H1 (cell line): ENCODE results near the gene RPL37A. TPM values are rescaled to one million over a fixed set of nuclear protein-coding genes. Genes with fewer than 3 reads are reported as not detected.

Experiments
- CTCF ChIA-PET: fragments of 300-600 bp; sonication (Branson Sonifier 250); formaldehyde crosslinking; loops from one replicate; lab custom pipeline; 2021; ENCODE audit not compliant: partially characterized antibody; lab: Charles Lee
- POLR2A ChIA-PET: fragments of 300-600 bp; sonication (Branson Sonifier 250); formaldehyde crosslinking; loops from one replicate; lab custom pipeline; 2021; ENCODE audit warnings: inconsistent platforms; ENCODE audit not compliant: partially characterized antibody; lab: Charles Lee
- DNase-seq, 2 experiments: peaks; one replicate each; pipeline versions ENCODE4 v3.0.0 to v3.0.0-alpha.2; 2010 to 2022; ENCODE audit warnings: low spot score in 2 of 2, low read depth in 1 of 2, mixed read lengths in 1 of 2
- FAIRE-seq: peaks from 2 replicates; lab custom pipeline; 2011; peaks lifted over from hg19 to GRCh38; lab: Jason Lieb, UNC
- H2AFZ ChIP-seq: 2 replicates; pipeline ENCODE4 v1.8.1; 2012; ENCODE audit warnings: low read length, inconsistent platforms
- H2AK5ac ChIP-seq: 2 replicates; pipeline ENCODE4 v1.6.1; 2013; ENCODE audit warnings: low read depth, low read length
- H2BK120ac ChIP-seq: replicated peaks from 2 replicates; pipeline ENCODE3; 2013; ENCODE audit warnings: low read depth, low read length, inconsistent platforms
- H2BK12ac ChIP-seq: 2 replicates; pipeline ENCODE4 v1.6.1; 2013; ENCODE audit warnings: low read depth, low read length
- H2BK15ac ChIP-seq: 2 replicates; pipeline ENCODE4 v1.6.1; 2013; ENCODE audit warnings: low read length
- H2BK20ac ChIP-seq: 2 replicates; pipeline ENCODE4 v1.6.1; 2013; ENCODE audit warnings: low read length
- H2BK5ac ChIP-seq: 2 replicates; pipeline ENCODE4 v1.6.1; 2013; ENCODE audit warnings: low read depth, low read length
- H3K14ac ChIP-seq: 2 replicates; pipeline ENCODE4 v1.6.1; 2013; ENCODE audit warnings: inconsistent platforms; ENCODE audit not compliant: insufficient read length
- H3K18ac ChIP-seq: 2 replicates; pipeline ENCODE4 v1.6.1; 2013; ENCODE audit warnings: low read length; ENCODE audit errors: extremely low read depth
- H3K23ac ChIP-seq: 2 replicates; pipeline ENCODE4 v1.6.1; 2013; ENCODE audit warnings: inconsistent platforms; ENCODE audit not compliant: insufficient read length
- H3K23me2 ChIP-seq: 2 replicates; pipeline ENCODE4 v1.6.1; 2013; ENCODE audit warnings: low read depth, low read length
- H3K27ac ChIP-seq: 2 replicates; pipeline ENCODE4 v1.6.1; 2011; ENCODE audit warnings: low read depth, low read length, inconsistent platforms
- H3K27me3 ChIP-seq, 4 experiments: replicated peaks in 1 of 4; 1 replicate in 1 of 4; 2 replicates in 3 of 4; pipeline versions ENCODE4 v1.6.1 to v1.8.1; 2011 to 2013; ENCODE audit warnings: low read length in 3 of 4, mild to moderate bottlenecking in 3 of 4, inconsistent platforms in 2 of 4, mixed read lengths in 2 of 4, moderate library complexity in 1 of 4; ENCODE audit not compliant: control insufficient read depth in 3 of 4, insufficient read depth in 3 of 4; ENCODE audit errors: extremely low read depth in 1 of 4
- H3K36me3 ChIP-seq, 4 experiments: 2 replicates each; pipeline versions ENCODE4 v1.6.1 to v1.8.1; 2011 to 2013; ENCODE audit warnings: mild to moderate bottlenecking in 4 of 4, low read length in 3 of 4, moderate library complexity in 2 of 4, control low read depth in 1 of 4, inconsistent platforms in 1 of 4; ENCODE audit not compliant: insufficient read depth in 4 of 4, control insufficient read depth in 2 of 4
- H3K4ac ChIP-seq: replicated peaks from 2 replicates; pipeline ENCODE3; 2013; ENCODE audit warnings: low read length, low read depth, mixed read lengths, inconsistent platforms; ENCODE audit not compliant: insufficient read length
- H3K4me1 ChIP-seq, 4 experiments: replicated peaks in 1 of 4; 1 replicate in 1 of 4; 2 replicates in 3 of 4; pipeline versions ENCODE4 v1.6.1 to v1.8.1; 2011 to 2013; ENCODE audit warnings: low read length in 3 of 4, inconsistent platforms in 2 of 4, mixed read lengths in 1 of 4; ENCODE audit not compliant: insufficient read depth in 4 of 4, control insufficient read depth in 3 of 4
- H3K4me2 ChIP-seq, 2 experiments: 2 replicates each; pipeline versions ENCODE4 v1.6.1 to v1.8.1; 2011 to 2013; ENCODE audit warnings: low read depth in 2 of 2, low read length in 2 of 2, control low read depth in 1 of 2, inconsistent platforms in 1 of 2, mild to moderate bottlenecking in 1 of 2; ENCODE audit not compliant: insufficient read depth in 1 of 2
- H3K4me3 ChIP-seq, 4 experiments: fragments of 200-600, 300-600 bp in 1 of 4; sonication (generic), shearing (Covaris generic), sonication (Bioruptor Twin) in 1 of 4; 2 replicates each; pipeline versions ENCODE4 v1.5.1 to v1.8.1; 2011 to 2016; ENCODE audit warnings: low read length in 4 of 4, low read depth in 3 of 4, control low read depth in 2 of 4, inconsistent platforms in 2 of 4, mild to moderate bottlenecking in 2 of 4, mixed read lengths in 1 of 4, moderate library complexity in 1 of 4; ENCODE audit not compliant: insufficient read depth in 2 of 4; ENCODE audit errors: extremely low read depth in 1 of 4
- H3K56ac ChIP-seq: replicated peaks from 2 replicates; pipeline ENCODE3; 2013; ENCODE audit warnings: low read depth, mild to moderate bottlenecking, mixed read lengths, low read length, inconsistent platforms; ENCODE audit not compliant: insufficient read length
- H3K79me1 ChIP-seq: 2 replicates; pipeline ENCODE4 v1.6.1; 2013; ENCODE audit warnings: low read depth, low read length, control low read depth
- H3K79me2 ChIP-seq, 2 experiments: 2 replicates each; pipeline versions ENCODE4 v1.6.1 to v1.8.1; 2012 to 2013; ENCODE audit warnings: low read length in 2 of 2, mild to moderate bottlenecking in 2 of 2, inconsistent platforms in 1 of 2; ENCODE audit not compliant: insufficient read depth in 2 of 2, control insufficient read depth in 1 of 2
- H3K9ac ChIP-seq, 4 experiments: replicated peaks in 1 of 4; 1 replicate in 1 of 4; 2 replicates in 3 of 4; pipeline versions ENCODE4 v1.6.1 to v1.8.1; 2011 to 2013; ENCODE audit warnings: low read depth in 3 of 4, low read length in 3 of 4, control low read depth in 2 of 4, mild to moderate bottlenecking in 2 of 4, moderate library complexity in 2 of 4, inconsistent platforms in 1 of 4; ENCODE audit errors: extremely low read depth in 1 of 4
- H3K9me3 ChIP-seq, 2 experiments: 2 replicates each; pipeline versions ENCODE4 v1.6.1 to v1.8.1; 2012 to 2013; ENCODE audit warnings: mild to moderate bottlenecking in 2 of 2, moderate library complexity in 2 of 2, control low read depth in 1 of 2, inconsistent platforms in 1 of 2, low read depth in 1 of 2, low read length in 1 of 2, mixed read lengths in 1 of 2; ENCODE audit not compliant: insufficient read depth in 2 of 2
- H4K20me1 ChIP-seq, 2 experiments: replicated peaks in 1 of 2; 2 replicates each; pipeline versions ENCODE3 to v1.8.1; 2011 to 2013; ENCODE audit warnings: inconsistent platforms in 2 of 2, low read length in 2 of 2, mild to moderate bottlenecking in 1 of 2; ENCODE audit not compliant: insufficient read depth in 2 of 2, control insufficient read depth in 1 of 2
- H4K5ac ChIP-seq: 2 replicates; pipeline ENCODE4 v1.6.1; 2013; ENCODE audit warnings: low read length, low read depth, mixed read lengths, inconsistent platforms; ENCODE audit not compliant: insufficient read length
- H4K8ac ChIP-seq: 2 replicates; pipeline ENCODE4 v1.8.0; 2013; ENCODE audit warnings: mild to moderate bottlenecking, moderate library complexity, low read length, inconsistent platforms; ENCODE audit not compliant: insufficient read depth; ENCODE audit errors: extremely low read depth
- H4K91ac ChIP-seq: replicated peaks from 2 replicates; pipeline ENCODE3; 2013; ENCODE audit warnings: low read length, mixed read lengths, inconsistent platforms; ENCODE audit not compliant: insufficient read length
- BACH1 ChIP-seq: IDR thresholded peaks from 2 replicates; pipeline ENCODE4 v1.6.1; 2012; ENCODE audit warnings: low read length, improper control_type of control experiment
- JUND ChIP-seq: IDR thresholded peaks from 2 replicates; pipeline ENCODE4 v1.6.1; 2011; ENCODE audit warnings: mild to moderate bottlenecking, improper control_type of control experiment, low read length
- RNF2 ChIP-seq: fragments of 200-900, 300-1000 bp; sonication (generic); IDR thresholded peaks from 2 replicates; pipeline ENCODE4 v1.7.1; 2016; ENCODE audit warnings: borderline replicate concordance, low read depth, mild to moderate bottlenecking, antibody characterized with exemption, low read length; ENCODE audit not compliant: poor library complexity, severe bottlenecking; ENCODE audit errors: missing control alignments
- SUZ12 ChIP-seq: fragments of 200-600 bp; sonication (generic); IDR thresholded peaks from 2 replicates; pipeline ENCODE4 v1.6.1; 2012; ENCODE audit warnings: mild to moderate bottlenecking, inconsistent platforms, low read length, moderate library complexity, mixed read lengths
- TAF7 ChIP-seq: optimal IDR thresholded peaks from 2 replicates; pipeline ENCODE3; 2011; ENCODE audit warnings: low read depth, mild to moderate bottlenecking, inconsistent platforms, low read length, moderate library complexity, borderline replicate concordance
- WGBS, 2 experiments: shearing (Covaris generic) in 1 of 2; methylation state at CpG; one replicate each; pipeline versions ENCODE4 v1.1.6 to v1.1.7; 2013 to 2015; ENCODE audit warnings: low lambda C conversion rate in 2 of 2, mixed read lengths in 2 of 2, inconsistent platforms in 1 of 2, low coverage in 1 of 2, missing lambda C conversion rate in 1 of 2; ENCODE audit not compliant: insufficient replicate concordance in 2 of 2, insufficient coverage in 1 of 2, insufficient read length in 1 of 2; ENCODE audit errors: extremely low coverage in 1 of 2, missing lambda C conversion rate in 1 of 2; 5-methylcytosine and 5-hydroxymethylcytosine counted together
- polyA plus RNA-seq, 7 experiments: library from polyadenylated mRNA; depleted of rRNA in 3 of 7; stranded (reverse) in 5 of 7; unstranded in 2 of 7; fragments of >200 nt in 5 of 7; fragments of 200-250 nt in 2 of 7; gene quantifications; 1 replicate in 5 of 7; 2 replicates in 1 of 7; 4 replicates in 1 of 7; pipeline versions ENCODE4 v1.2.1 to v1.2.3, GENCODE V29; 2011 to 2013; ENCODE audit warnings: missing spikeins in 2 of 7, mixed read lengths in 2 of 7
- total RNA-seq: library from RNA; stranded (reverse); fragmentation: NEBNext Ultra II Directional; extraction: Animal tissue kit (Norgen Biotek cat#: 25700); gene quantifications from 2 replicates; pipeline ENCODE4 v1.2.1, GENCODE V29; 2021

RPL37A gene
- total and polyA plus RNA-seq, 2 of the 8 experiments (the other 6 are each of a cell fraction or from before 2014, with no cell fraction given): 1,737 to 3,180 TPM

GRCh38 chr2:216477283-216478035, 21.2 kb upstream of the RPL37A start:
- no peak overlapping the region for H3K18ac ChIP-seq
- H2BK12ac ChIP-seq: no peak overlapping the region
- ChIA-PET POLR2A (interaction anchor here (0.8 to 1.2 kb wide), 3 partner anchors 11 to 27 kb away, joined by 3 to 4 read pairs (median 3); partner anchors contain the start of gene RPL37A), CTCF (interaction anchor here (1.1 to 2.0 kb wide), 3 partner anchors 14 to 42 kb away, joined by 3 to 7 read pairs (median 4); no protein-coding TSS in a partner anchor)
- H3K27ac ChIP-seq: no peak overlapping the region
- no peak overlapping the region for H3K14ac ChIP-seq
- no peak overlapping the region for H2AFZ ChIP-seq
- 89% methylated on average over 2 of the region's 2 CpGs; no CpG with 5 or more reads in 1 of the 2 experiments for WGBS, 2 experiments
- no peak overlapping the region for H3K4me2 ChIP-seq
- H3K9ac ChIP-seq: no peak overlapping the region
- H3K4ac ChIP-seq: no peak overlapping the region
- H2AK5ac ChIP-seq: no peak overlapping the region
- no peak overlapping the region for H2BK15ac ChIP-seq
- no peaks in the 10 kb centered on the region for H3K4me1 ChIP-seq
- H2BK20ac ChIP-seq: no peak overlapping the region
- no peaks in the 10 kb centered on the region for H3K9me3 ChIP-seq
- no peaks in the 10 kb centered on the region for H3K23me2 ChIP-seq
- H3K36me3 ChIP-seq: peaks cover 0 to 9% (median 0%) of the 10 kb centered on the region in 4 experiments; a peak in 2 of 8 replicates
- no peaks in the 10 kb centered on the region for H3K79me1 ChIP-seq
- H4K20me1 ChIP-seq: peaks cover 0 to 2% of the 10 kb centered on the region in 2 experiments
- no peak overlapping the region for H2BK120ac ChIP-seq
- H4K91ac ChIP-seq: no peak overlapping the region
- no peak for FAIRE-seq
- H2BK5ac ChIP-seq: no peak overlapping the region
- DNase-seq: no peak
- H3K23ac ChIP-seq: no peak overlapping the region
- H3K56ac ChIP-seq: no peak overlapping the region
- H4K8ac ChIP-seq: no peak overlapping the region
- H3K27me3 ChIP-seq: no peaks in the 10 kb centered on the region; a peak in 1 of 7 replicates
- H4K5ac ChIP-seq: no peak overlapping the region
- TF ChIP-seq RNF2 (no peak), BACH1 (no peak), TAF7 (no peak), JUND (no peak), SUZ12 (no peak)
- H3K79me2 ChIP-seq: no peaks in the 10 kb centered on the region
- no peak overlapping the region for H3K4me3 ChIP-seq
